GM12878 (cell line): ENCODE data around the gene OR1I1. TPM values are rescaled to one million over a fixed set of nuclear protein-coding genes. Genes with fewer than 3 reads are reported as not detected.

ENCODE experiments used
- BACH1 ChIP-seq: fragments of 450-650 bp; IDR thresholded peaks from 2 replicates; pipeline ENCODE4 v1.6.1; 2017; ENCODE audit warnings: mild to moderate bottlenecking, borderline replicate concordance
- ESRRA ChIP-seq: IDR thresholded peaks from 2 replicates; pipeline ENCODE4 v1.6.1; 2012; ENCODE audit warnings: mild to moderate bottlenecking, low read length, improper control_type of control experiment
- MEF2A ChIP-seq: IDR thresholded peaks from 2 replicates; pipeline ENCODE4 v1.6.1; 2011; ENCODE audit warnings: low read depth, mild to moderate bottlenecking, low read length, moderate library complexity; ENCODE audit not compliant: insufficient read depth
- MTA2 ChIP-seq: fragments of 450-650 bp; IDR thresholded peaks from 2 replicates; pipeline ENCODE4 v1.6.1; 2016; ENCODE audit warnings: low read depth, mild to moderate bottlenecking, moderate library complexity
- RAD21 ChIP-seq: IDR thresholded peaks from 2 replicates; pipeline ENCODE4 v1.6.1; 2011; ENCODE audit warnings: mild to moderate bottlenecking, low read depth, low read length, moderate library complexity; ENCODE audit not compliant: insufficient read depth
- RAD51 ChIP-seq: fragments of 450-650 bp; IDR thresholded peaks from 2 replicates; pipeline ENCODE4 v1.6.1; 2016; ENCODE audit warnings: moderate library complexity, mild to moderate bottlenecking, inconsistent platforms
- RB1 ChIP-seq: fragments of 450-650 bp; formaldehyde crosslinking; IDR thresholded peaks from 2 replicates; pipeline ENCODE4 v1.6.1; 2017; ENCODE audit warnings: mild to moderate bottlenecking, borderline replicate concordance
- RFX5 ChIP-seq: IDR thresholded peaks from 2 replicates; pipeline ENCODE4 v1.6.1; 2011; ENCODE audit warnings: low read depth, low read length, improper control_type of control experiment
- SMAD5 ChIP-seq: IDR thresholded peaks from 2 replicates; pipeline ENCODE4 v1.6.1; 2016; ENCODE audit warnings: antibody characterized with exemption, low read depth
- SMC3 ChIP-seq: IDR thresholded peaks from 2 replicates; pipeline ENCODE4 v1.6.1; 2011; ENCODE audit warnings: low read length, improper control_type of control experiment, borderline replicate concordance
- SP1 ChIP-seq: IDR thresholded peaks from one replicate; pipeline ENCODE4 v1.6.1; 2011; ENCODE audit warnings: low read depth, low read length
- TCF12 ChIP-seq: IDR thresholded peaks from 2 replicates; pipeline ENCODE4 v1.6.1; 2011; ENCODE audit warnings: low read depth, mild to moderate bottlenecking, low read length
- ZNF217 ChIP-seq: fragments of 450-650 bp; IDR thresholded peaks from 2 replicates; pipeline ENCODE4 v1.6.1; 2017; ENCODE audit warnings: antibody characterized with exemption, mild to moderate bottlenecking
- ZNF384 ChIP-seq: IDR thresholded peaks from 2 replicates; pipeline ENCODE4 v1.6.1; 2012; ENCODE audit warnings: low read depth, mild to moderate bottlenecking, low read length, improper control_type of control experiment, borderline replicate concordance
- polyA plus RNA-seq, 11 experiments: library from polyadenylated mRNA; depleted of rRNA in 4 of 11; unstranded in 6 of 11; stranded (reverse) in 5 of 11; fragments of >200 nt; fragmentation: Nextera tagmentation in 4 of 11; fragmentation: Illumina TruSeq in 1 of 11; extraction: Ambion mirVana in 4 of 11; extraction: Trizol in 1 of 11; gene quantifications; 1 replicate in 1 of 11; 2 replicates in 10 of 11; pipeline versions ENCODE4 v1.2.1 to v1.2.3, GENCODE V29; 2011 to 2016; ENCODE audit warnings: inconsistent platforms in 2 of 11, missing spikeins in 2 of 11, low read depth in 1 of 11
- total RNA-seq, 4 experiments: library from RNA; depleted of rRNA in 3 of 4; stranded (reverse); fragments of >200 nt in 3 of 4; fragmentation: Illumina TruSeq in 1 of 4; extraction: Trizol in 1 of 4; gene quantifications; 2 replicates each; pipeline versions ENCODE4 v1.2.1 to v1.2.3, GENCODE V29; 2013 to 2021
- TF ChIP-seq, protein P1 (sequence below): fragments of 450-650 bp; IDR thresholded peaks from 2 replicates; pipeline ENCODE4 v1.6.1; 2016; ENCODE audit warnings: mild to moderate bottlenecking
- TF ChIP-seq, protein P2 (sequence below): fragments of 450-650 bp; IDR thresholded peaks from 2 replicates; pipeline ENCODE4 v1.6.1; 2018; ENCODE audit warnings: borderline replicate concordance, mild to moderate bottlenecking; ENCODE audit not compliant: partially characterized antibody
- TF ChIP-seq, protein P3 (sequence below): fragments of 450-650 bp; formaldehyde crosslinking; IDR thresholded peaks from 2 replicates; pipeline ENCODE4 v1.4.0; 2022; ENCODE audit warnings: mild to moderate bottlenecking, moderate library complexity
- TF ChIP-seq, protein P4 (sequence below): fragments of 450-650 bp; formaldehyde crosslinking; IDR thresholded peaks from 2 replicates; pipeline ENCODE4 v1.4.0; 2020; ENCODE audit warnings: mild to moderate bottlenecking, moderate library complexity

The OR1I1 gene
- total and polyA plus RNA-seq, 10 of the 15 experiments (the other 5 are each of a cell fraction or from before 2014, with no cell fraction given), result not detected

DNA sequence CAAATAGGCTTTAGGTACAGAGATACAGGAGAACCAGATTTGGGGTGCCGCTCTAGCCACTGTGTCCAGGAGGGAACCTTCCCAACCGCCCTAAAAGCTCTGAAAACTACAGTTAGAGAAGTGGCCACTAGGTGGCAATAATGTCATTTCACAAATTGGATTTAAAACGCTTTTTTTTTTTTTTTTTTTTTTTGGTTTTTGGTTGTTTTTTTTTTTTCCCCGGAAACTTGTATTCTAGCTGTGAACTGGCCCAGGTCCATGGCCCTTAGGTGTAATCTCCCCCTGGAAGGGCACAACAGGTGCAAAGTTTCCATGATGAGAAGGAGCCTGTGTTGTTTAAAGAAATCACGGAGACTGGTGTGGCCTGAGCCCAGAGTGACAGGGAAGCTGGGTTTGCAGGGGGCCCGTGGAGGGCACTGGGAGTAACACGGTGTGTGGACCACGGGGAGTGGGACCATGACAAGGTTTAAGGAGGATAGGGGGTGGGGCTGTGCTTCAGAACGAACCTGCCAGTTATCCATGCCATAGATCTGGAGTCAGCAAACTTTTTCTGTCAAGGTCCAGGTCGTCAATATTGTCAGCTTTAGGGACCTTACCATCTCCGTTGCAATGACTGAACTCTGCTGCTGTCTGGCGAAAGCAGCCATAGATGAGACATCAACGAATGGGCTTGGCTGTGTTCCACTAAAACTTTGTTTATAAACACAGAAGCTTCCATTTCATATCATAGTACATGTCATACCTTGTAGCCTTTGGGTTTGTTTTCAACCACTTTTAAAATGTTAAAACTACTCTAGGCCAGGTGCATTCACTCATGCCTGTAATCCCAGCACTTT, 10.1 kb downstream of the OR1I1 start (continued):
- TF ChIP-seq TCF12 (no peak), BACH1 (no peak), RFX5 (no peak), MTA2 (no peak), SMAD5 (no peak), SP1 (no peak), ZNF384 (peak; percentile 99), ZNF217 (no peak), MEF2A (no peak), RAD21 (peak; percentile 71), SMC3 (peak; percentile 35; the same call in 1 of the 2 replicates), ESRRA (no peak), RAD51 (no peak), RB1 (no peak)
- TF ChIP-seq, protein P1, sequence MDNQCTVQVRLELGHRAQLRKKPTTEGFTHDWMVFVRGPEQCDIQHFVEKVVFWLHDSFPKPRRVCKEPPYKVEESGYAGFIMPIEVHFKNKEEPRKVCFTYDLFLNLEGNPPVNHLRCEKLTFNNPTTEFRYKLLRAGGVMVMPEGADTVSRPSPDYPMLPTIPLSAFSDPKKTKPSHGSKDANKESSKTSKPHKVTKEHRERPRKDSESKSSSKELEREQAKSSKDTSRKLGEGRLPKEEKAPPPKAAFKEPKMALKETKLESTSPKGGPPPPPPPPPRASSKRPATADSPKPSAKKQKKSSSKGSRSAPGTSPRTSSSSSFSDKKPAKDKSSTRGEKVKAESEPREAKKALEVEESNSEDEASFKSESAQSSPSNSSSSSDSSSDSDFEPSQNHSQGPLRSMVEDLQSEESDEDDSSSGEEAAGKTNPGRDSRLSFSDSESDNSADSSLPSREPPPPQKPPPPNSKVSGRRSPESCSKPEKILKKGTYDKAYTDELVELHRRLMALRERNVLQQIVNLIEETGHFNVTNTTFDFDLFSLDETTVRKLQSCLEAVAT, result no peak
- TF ChIP-seq, protein P2, sequence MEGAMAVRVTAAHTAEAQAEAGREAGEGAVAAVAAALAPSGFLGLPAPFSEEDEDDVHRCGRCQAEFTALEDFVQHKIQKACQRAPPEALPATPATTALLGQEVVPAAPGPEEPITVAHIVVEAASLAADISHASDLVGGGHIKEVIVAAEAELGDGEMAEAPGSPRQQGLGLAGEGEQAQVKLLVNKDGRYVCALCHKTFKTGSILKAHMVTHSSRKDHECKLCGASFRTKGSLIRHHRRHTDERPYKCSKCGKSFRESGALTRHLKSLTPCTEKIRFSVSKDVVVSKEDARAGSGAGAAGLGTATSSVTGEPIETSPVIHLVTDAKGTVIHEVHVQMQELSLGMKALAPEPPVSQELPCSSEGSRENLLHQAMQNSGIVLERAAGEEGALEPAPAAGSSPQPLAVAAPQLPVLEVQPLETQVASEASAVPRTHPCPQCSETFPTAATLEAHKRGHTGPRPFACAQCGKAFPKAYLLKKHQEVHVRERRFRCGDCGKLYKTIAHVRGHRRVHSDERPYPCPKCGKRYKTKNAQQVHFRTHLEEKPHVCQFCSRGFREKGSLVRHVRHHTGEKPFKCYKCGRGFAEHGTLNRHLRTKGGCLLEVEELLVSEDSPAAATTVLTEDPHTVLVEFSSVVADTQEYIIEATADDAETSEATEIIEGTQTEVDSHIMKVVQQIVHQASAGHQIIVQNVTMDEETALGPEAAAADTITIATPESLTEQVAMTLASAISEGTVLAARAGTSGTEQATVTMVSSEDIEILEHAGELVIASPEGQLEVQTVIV, result no peak
- TF ChIP-seq, protein P3, sequence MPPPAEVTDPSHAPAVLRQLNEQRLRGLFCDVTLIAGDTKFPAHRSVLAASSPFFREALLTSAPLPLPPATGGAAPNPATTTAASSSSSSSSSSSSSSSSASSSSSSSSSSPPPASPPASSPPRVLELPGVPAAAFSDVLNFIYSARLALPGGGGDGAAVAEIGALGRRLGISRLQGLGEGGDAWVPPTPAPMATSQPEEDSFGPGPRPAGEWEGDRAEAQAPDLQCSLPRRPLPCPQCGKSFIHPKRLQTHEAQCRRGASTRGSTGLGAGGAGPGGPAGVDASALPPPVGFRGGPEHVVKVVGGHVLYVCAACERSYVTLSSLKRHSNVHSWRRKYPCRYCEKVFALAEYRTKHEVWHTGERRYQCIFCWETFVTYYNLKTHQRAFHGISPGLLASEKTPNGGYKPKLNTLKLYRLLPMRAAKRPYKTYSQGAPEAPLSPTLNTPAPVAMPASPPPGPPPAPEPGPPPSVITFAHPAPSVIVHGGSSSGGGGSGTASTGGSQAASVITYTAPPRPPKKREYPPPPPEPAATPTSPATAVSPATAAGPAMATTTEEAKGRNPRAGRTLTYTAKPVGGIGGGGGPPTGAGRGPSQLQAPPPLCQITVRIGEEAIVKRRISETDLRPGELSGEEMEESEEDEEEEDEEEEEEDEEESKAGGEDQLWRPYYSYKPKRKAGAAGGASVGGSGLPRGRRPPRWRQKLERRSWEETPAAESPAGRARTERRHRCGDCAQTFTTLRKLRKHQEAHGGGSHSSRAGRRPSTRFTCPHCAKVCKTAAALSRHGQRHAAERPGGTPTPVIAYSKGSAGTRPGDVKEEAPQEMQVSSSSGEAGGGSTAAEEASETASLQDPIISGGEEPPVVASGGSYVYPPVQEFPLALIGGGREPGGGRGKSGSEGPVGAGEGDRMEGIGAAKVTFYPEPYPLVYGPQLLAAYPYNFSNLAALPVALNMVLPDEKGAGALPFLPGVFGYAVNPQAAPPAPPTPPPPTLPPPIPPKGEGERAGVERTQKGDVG (CRISPR knock-in tag), result no peak
- TF ChIP-seq, protein P4, sequence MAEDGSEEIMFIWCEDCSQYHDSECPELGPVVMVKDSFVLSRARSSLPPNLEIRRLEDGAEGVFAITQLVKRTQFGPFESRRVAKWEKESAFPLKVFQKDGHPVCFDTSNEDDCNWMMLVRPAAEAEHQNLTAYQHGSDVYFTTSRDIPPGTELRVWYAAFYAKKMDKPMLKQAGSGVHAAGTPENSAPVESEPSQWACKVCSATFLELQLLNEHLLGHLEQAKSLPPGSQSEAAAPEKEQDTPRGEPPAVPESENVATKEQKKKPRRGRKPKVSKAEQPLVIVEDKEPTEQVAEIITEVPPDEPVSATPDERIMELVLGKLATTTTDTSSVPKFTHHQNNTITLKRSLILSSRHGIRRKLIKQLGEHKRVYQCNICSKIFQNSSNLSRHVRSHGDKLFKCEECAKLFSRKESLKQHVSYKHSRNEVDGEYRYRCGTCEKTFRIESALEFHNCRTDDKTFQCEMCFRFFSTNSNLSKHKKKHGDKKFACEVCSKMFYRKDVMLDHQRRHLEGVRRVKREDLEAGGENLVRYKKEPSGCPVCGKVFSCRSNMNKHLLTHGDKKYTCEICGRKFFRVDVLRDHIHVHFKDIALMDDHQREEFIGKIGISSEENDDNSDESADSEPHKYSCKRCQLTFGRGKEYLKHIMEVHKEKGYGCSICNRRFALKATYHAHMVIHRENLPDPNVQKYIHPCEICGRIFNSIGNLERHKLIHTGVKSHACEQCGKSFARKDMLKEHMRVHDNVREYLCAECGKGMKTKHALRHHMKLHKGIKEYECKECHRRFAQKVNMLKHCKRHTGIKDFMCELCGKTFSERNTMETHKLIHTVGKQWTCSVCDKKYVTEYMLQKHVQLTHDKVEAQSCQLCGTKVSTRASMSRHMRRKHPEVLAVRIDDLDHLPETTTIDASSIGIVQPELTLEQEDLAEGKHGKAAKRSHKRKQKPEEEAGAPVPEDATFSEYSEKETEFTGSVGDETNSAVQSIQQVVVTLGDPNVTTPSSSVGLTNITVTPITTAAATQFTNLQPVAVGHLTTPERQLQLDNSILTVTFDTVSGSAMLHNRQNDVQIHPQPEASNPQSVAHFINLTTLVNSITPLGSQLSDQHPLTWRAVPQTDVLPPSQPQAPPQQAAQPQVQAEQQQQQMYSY (CRISPR knock-in tag), result no peak
